H1 (cell line): ENCODE results near the gene TRIM46. TPM values are rescaled to one million over a fixed set of nuclear protein-coding genes. Genes with fewer than 3 reads are reported as not detected.

ENCODE experiments used
- ATF2 ChIP-seq: IDR thresholded peaks from 2 replicates; pipeline ENCODE4 v1.6.1; 2012; ENCODE audit warnings: low read length, inconsistent platforms
- BCL11A ChIP-seq, 2 experiments: IDR thresholded peaks; one replicate each; pipeline ENCODE4 v1.6.1; 2011; ENCODE audit warnings: low read depth in 2 of 2, low read length in 2 of 2, mild to moderate bottlenecking in 2 of 2
- EP300 ChIP-seq, 2 experiments: IDR thresholded peaks; 1 replicate in 1 of 2; 2 replicates in 1 of 2; pipeline ENCODE4 v1.6.1; 2011 to 2012; ENCODE audit warnings: low read depth in 2 of 2, low read length in 2 of 2, mild to moderate bottlenecking in 2 of 2, borderline replicate concordance in 1 of 2, inconsistent platforms in 1 of 2, moderate library complexity in 1 of 2
- GABPA ChIP-seq: IDR thresholded peaks from 2 replicates; pipeline ENCODE4 v1.6.1; 2011; ENCODE audit warnings: mild to moderate bottlenecking, low read length, moderate library complexity, borderline replicate concordance; ENCODE audit not compliant: insufficient read depth
- KDM5A ChIP-seq: fragments of 200-600 bp; IDR thresholded peaks from 2 replicates; pipeline ENCODE4 v1.7.1; 2012; ENCODE audit warnings: mild to moderate bottlenecking, low read length, inconsistent platforms, mixed read lengths
- NANOG ChIP-seq: IDR thresholded peaks from 2 replicates; pipeline ENCODE4 v1.6.1; 2011; ENCODE audit warnings: low read length, low read depth, mild to moderate bottlenecking, inconsistent platforms; ENCODE audit not compliant: insufficient read depth, poor library complexity, severe bottlenecking
- SIRT6 ChIP-seq: IDR thresholded peaks from one replicate; pipeline ENCODE4 v1.7.1; 2012; ENCODE audit warnings: low read length, inconsistent platforms
- TEAD4 ChIP-seq: IDR thresholded peaks from 2 replicates; pipeline ENCODE4 v1.6.1; 2012; ENCODE audit warnings: low read depth, low read length, inconsistent platforms, mixed read lengths
- polyA plus RNA-seq, 7 experiments: library from polyadenylated mRNA; depleted of rRNA in 3 of 7; stranded (reverse) in 5 of 7; unstranded in 2 of 7; fragments of >200 nt in 5 of 7; fragments of 200-250 nt in 2 of 7; gene quantifications; 1 replicate in 5 of 7; 2 replicates in 1 of 7; 4 replicates in 1 of 7; pipeline versions ENCODE4 v1.2.1 to v1.2.3, GENCODE V29; 2011 to 2013; ENCODE audit warnings: missing spikeins in 2 of 7, mixed read lengths in 2 of 7
- total RNA-seq: library from RNA; stranded (reverse); fragmentation: NEBNext Ultra II Directional; extraction: Animal tissue kit (Norgen Biotek cat#: 25700); gene quantifications from 2 replicates; pipeline ENCODE4 v1.2.1, GENCODE V29; 2021

Gene TRIM46
- total and polyA plus RNA-seq, 2 of the 8 experiments (the other 6 are each of a cell fraction or from before 2014, with no cell fraction given) = 15.5 to 21.6 TPM

- TF ChIP-seq EP300 (IDR thresholded peaks at IDR 0.05; ENCODE audit: borderline replicate concordance in 1 of 2, low read depth in 2 of 2, low read length in 2 of 2) (no peak), NANOG (no peak), BCL11A (IDR thresholded peaks at IDR 0.05; ENCODE audit: low read depth in 2 of 2, low read length in 2 of 2) (no peak), SIRT6 (no peak), ATF2 (no peak), KDM5A (no peak), GABPA (no peak), TEAD4 (no peak)
Measured at GRCh38 chr1:155182052-155182550, 8.5 kb downstream of the TRIM46 start (continued).
